Activated T-cell treated with anti-CD3 and anti-CD28 coated beads, Interleukin-2, amount 50 U/mL, for 24 hours (primary cell): ENCODE results near the gene ACTR1B.
"Not testable (repeated sequence)": the region's sequence is repeated elsewhere in the genome, so short reads cannot be mapped to it uniquely, and the experiment has no call there.

Experiments
- DNase-seq: peaks from one replicate; pipeline ENCODE4 v3.0.0-alpha.2; 2020
- H3K27ac Mint-ChIP-seq: 2 replicates; pipeline ENCODE4 v1.8.0; 2020; ENCODE audit warnings: mild to moderate bottlenecking, mixed read lengths
- H3K27me3 Mint-ChIP-seq: 2 replicates; pipeline ENCODE4 v1.8.0; 2020; ENCODE audit warnings: mixed read lengths
- H3K36me3 Mint-ChIP-seq: 2 replicates; pipeline ENCODE4 v1.8.0; 2020; ENCODE audit warnings: low read depth, mixed read lengths
- H3K4me1 Mint-ChIP-seq: 2 replicates; pipeline ENCODE4 v1.8.0; 2020; ENCODE audit warnings: low read depth, mixed read lengths
- H3K4me3 Mint-ChIP-seq: 2 replicates; pipeline ENCODE4 v1.8.0; 2020; ENCODE audit warnings: mild to moderate bottlenecking, moderate library complexity, mixed read lengths
- H3K9me3 Mint-ChIP-seq: 2 replicates; pipeline ENCODE4 v1.8.0; 2020; ENCODE audit warnings: mixed read lengths

ACTR1B gene

DNA sequence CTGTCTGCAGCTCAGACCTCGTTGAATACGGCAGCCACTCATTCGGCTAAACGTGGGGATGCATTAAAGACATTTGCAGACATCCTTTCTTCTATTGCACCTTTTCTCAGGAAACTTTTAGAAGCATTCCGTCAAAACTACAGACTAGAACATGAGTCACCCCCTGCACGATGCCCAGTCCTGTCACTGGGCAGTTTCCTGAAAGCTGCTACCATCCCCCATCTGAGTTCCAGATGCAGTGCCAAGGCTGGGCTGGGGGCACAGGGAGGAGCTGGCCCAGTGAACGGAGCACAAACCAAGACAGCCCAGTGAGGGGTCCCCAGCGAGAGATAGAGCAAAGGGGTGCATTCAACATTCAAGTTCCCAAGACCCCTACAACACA lies 37.8 kb downstream of the ACTR1B start:
- not testable (repeated sequence) for H3K9me3 Mint-ChIP-seq, H3K27ac Mint-ChIP-seq, H3K4me3 Mint-ChIP-seq, H3K36me3 Mint-ChIP-seq, DNase-seq, H3K4me1 Mint-ChIP-seq, H3K27me3 Mint-ChIP-seq

DNA sequence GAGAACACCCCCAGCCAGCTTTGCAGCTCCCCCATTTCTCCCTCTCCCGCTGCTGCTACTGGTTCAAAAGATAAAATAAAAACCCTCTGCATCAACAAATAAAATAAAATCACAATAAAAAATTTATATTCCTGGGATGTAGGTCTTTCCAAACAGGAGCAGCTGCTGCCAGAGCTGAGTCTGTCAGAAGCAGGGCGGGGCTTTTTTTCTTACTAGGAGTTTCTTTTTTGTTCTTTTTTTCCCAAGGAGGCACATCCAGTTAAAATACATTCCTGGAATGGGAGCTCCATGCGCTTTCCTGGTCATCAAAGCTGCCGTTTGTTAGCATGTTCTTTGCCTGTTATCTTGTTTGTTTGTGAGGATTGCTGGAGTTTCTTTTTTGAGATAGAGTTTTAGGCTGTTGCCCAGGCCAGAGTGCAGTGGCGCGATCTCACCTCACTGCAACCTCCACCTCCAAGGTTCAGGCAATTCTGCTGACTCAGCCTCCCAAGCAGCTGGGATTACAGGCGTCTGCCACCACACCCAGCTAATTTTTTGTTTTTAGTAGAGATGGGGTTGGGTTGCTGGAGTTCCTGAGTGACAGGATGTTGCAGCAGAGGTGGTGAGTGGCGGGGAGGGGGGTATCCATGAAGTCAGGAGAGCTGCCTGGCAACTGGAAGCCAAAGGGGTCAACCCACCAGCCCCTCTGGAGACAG lies 38.3 kb downstream of the ACTR1B start:
- H3K9me3 Mint-ChIP-seq, DNase-seq, H3K4me1 Mint-ChIP-seq, H3K27ac Mint-ChIP-seq, H3K4me3 Mint-ChIP-seq, H3K27me3 Mint-ChIP-seq, H3K36me3 Mint-ChIP-seq: not testable (repeated sequence)

DNA sequence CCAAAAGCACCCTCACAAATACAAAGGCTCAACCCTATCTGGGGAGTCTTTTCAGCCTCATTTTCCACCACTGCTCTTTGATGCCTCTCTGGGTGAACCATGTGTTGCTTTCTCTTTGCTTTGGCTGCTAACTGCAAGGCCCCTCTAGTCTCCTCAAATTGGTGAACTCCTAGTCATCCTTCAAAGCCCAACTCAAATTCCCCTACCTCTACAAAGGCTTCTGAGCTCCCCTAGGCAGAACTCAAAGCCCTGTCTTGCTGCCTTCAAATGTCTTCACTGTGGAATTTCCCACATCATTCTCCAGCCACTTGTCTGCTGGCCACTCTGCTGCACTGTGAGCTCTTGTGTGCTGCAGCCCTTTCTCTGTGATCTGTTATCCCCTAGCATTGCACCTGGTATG lies 40.9 kb downstream of the ACTR1B start:
- not testable (repeated sequence) for H3K9me3 Mint-ChIP-seq, H3K4me3 Mint-ChIP-seq, H3K27me3 Mint-ChIP-seq

DNA sequence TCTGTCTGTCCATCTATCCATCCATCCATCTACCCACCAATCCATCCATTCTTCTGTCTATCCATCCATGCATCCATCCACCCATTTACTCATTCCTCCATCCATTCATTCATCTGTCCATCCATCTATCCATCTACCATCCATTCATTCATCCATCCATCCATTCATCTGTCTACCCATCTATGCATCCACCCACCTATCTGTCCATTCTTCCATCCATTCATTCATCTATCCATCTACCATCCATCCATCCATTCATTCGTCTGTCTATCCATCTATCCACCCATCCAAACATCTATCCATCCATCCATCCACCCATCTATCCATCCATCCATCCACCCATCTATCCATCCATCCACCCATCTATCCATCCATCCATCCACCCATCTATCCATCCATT lies 43.4 kb downstream of the ACTR1B start:
- H3K27ac Mint-ChIP-seq, H3K4me1 Mint-ChIP-seq, H3K27me3 Mint-ChIP-seq, H3K4me3 Mint-ChIP-seq, DNase-seq, H3K36me3 Mint-ChIP-seq, H3K9me3 Mint-ChIP-seq: not testable (repeated sequence)

More for the DNA sequence above, 40.9 kb downstream of the ACTR1B start:
- H3K36me3 Mint-ChIP-seq, H3K4me1 Mint-ChIP-seq, H3K27ac Mint-ChIP-seq, DNase-seq: not testable (repeated sequence)

DNA sequence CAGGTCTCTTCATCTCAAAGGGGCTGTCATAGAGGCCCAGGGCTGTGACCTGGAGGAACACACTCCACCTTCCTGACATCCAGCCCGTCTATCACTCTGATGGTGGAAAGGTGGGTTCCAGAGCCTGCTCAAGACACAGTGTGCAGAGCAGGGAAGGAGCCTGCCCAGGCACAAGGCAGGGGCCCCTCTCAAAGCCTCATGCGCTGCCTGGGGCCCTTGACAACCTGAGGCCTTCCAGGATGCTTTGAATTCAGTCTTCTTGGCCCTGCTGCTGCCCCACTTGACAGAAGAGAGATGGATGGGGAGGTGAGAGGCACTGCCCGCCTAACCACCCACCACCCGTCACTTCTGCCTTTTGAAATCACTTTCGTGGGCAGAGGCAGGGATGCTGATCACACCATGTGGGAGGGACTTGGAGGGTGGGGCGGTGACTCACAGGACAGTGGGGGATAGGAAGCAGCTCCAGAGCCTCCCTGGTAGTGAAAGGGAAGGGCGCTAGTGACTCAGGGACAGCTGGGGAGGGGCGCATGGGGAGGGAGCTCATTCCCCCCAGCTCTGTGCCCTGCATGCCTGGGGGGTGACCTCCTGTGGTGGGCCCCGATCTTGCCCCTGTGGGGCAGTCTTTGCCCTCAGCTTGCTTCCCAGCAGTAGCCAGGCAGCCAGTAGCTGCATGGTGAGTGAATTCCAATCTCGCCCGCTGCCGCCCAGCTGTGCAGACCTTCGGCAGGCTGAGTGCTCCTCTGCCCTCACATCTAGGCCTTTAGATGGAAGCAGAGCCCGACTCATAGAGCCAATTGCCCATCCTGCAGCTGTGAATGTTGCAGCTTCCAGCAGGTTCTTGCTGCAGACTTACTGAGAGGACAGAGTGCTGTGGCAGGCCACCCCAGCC lies 44.7 kb downstream of the ACTR1B start:
- not testable (repeated sequence) for H3K4me3 Mint-ChIP-seq, H3K27ac Mint-ChIP-seq, H3K36me3 Mint-ChIP-seq, H3K27me3 Mint-ChIP-seq, H3K4me1 Mint-ChIP-seq, H3K9me3 Mint-ChIP-seq
- DNase-seq = peak; percentile 37

DNA sequence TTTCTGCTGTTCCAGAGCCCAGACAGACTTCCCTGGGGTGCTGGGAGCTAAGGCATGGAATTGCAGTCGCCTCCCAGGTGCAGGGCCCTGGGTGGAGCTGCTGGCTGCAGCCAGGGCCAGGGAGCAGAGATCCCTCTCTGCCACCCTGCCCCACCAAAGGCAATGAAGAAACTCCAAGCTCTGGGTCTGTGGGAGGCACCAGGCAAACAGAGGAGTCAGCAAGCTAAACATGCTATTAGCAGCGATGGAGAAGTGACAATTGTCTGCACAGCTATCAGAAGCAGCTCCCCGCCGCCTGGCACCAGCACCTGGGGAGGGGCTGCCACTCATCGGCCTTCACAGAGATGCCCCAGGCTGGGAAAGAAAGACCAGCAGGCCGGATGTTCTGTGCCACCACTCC lies 45.9 kb downstream of the ACTR1B start:
- Mint-ChIP-seq H3K4me1 (peaks cover 5% of the 10 kb centered on the region), H3K36me3 (no peaks in the 10 kb centered on the region), H3K27ac (no peak overlapping the region), H3K27me3 (no peaks in the 10 kb centered on the region), H3K4me3 (no peak overlapping the region), H3K9me3 (no peaks in the 10 kb centered on the region)
- no peak for DNase-seq

DNA sequence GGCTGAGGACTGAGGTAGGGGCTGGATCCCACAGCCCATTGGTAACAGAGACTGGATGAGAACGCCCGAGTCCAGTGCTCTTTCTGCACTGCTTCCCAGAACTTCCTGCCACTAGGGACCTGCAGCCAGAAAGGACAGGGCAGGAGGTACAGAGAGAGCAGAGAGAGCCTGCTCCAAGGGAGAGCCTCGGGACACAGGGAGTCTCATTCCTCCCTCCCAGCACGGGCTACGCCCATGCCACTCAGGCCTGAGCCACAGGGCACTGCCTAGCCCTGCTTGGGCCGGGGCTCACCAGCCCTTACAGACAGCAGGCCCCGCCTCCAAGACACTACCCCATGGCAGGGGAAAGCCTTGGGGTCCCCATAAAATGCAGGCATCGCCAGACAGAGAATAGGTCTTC lies 48.1 kb downstream of the ACTR1B start:
- H3K4me1 Mint-ChIP-seq, H3K27me3 Mint-ChIP-seq, H3K4me3 Mint-ChIP-seq, H3K27ac Mint-ChIP-seq, DNase-seq, H3K9me3 Mint-ChIP-seq, H3K36me3 Mint-ChIP-seq: not testable (repeated sequence)

DNA sequence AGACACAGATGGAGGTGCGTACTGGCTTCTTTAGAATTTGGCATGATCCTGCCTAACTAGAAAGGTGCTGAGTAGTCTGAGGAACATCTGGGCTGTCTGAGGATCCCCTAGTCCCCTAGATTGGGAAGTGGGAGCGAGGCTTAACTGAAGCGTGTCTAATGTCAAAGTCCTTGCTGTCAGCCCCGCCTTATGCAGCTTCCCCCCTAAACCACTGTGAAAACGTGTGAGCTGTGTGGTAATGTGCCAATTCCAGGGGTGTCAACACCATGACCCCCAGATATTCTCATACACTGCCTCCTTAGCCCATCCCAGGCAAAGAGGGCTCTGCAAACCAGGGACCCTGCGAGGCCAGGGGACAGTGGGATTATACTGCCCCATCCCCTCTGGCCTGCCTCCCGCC lies 51.9 kb downstream of the ACTR1B start:
- not testable (repeated sequence) for DNase-seq, H3K27me3 Mint-ChIP-seq, H3K4me1 Mint-ChIP-seq, H3K9me3 Mint-ChIP-seq, H3K4me3 Mint-ChIP-seq, H3K27ac Mint-ChIP-seq, H3K36me3 Mint-ChIP-seq

DNA sequence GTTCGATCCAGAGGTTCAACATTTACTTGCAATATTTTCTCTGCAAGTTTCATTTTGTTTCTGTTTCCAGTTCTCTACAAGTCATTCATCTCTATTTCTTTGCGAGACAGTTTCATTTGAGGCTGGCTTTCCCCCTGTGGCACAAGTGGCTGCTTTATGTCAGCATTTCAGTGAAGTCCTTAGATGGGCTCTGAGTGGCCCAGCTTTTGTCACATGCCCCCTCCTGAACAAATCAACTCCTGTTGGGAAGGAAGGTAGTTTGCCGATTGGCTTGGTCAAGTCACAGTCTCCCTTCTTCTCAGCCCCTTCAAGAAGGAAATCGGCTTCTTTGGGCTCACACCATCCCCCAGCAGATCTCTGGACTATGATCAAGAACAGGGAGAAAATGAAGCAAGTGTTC lies 55.1 kb downstream of the ACTR1B start:
- not testable (repeated sequence) for H3K4me1 Mint-ChIP-seq, H3K27ac Mint-ChIP-seq, H3K36me3 Mint-ChIP-seq, H3K27me3 Mint-ChIP-seq, H3K9me3 Mint-ChIP-seq, H3K4me3 Mint-ChIP-seq, DNase-seq
